OCI-LY7 (cell line): ENCODE data around the gene NPEPPS. TPM values are rescaled to one million over a fixed set of nuclear protein-coding genes. Genes with fewer than 3 reads are reported as not detected.
A peak's percentile ranks its signal among the peaks of the same experiment; 100 is the strongest.
"Not testable (repeated sequence)": the region's sequence is repeated elsewhere in the genome, so short reads cannot be mapped to it uniquely, and the experiment has no call there.

Experiments used
- Bru-seq: library from RNA; stranded (reverse); fragments of 400-500 nt; gene quantifications from one replicate; lab custom pipeline; 2021; lab: Mats Ljungman, UMichigan
- BruChase-seq, 2 experiments: library from RNA; stranded (reverse); fragments of 400-500 nt; gene quantifications; one replicate each; lab custom pipeline; 2021; lab: Mats Ljungman, UMichigan
- BruUV-seq: library from RNA; stranded (reverse); fragments of 400-500 nt; replicated peaks from 2 replicates; lab custom pipeline; 2021; lab: Mats Ljungman, UMichigan
- CTCF ChIA-PET: fragments of 300-600 bp; sonication (Branson Sonifier 250); formaldehyde crosslinking; loops from one replicate; lab custom pipeline; 2022; ENCODE audit warnings: antibody characterized with exemption; ENCODE audit not compliant: unreplicated experiment; lab: Charles Lee
- POLR2A ChIA-PET: fragments of 300-600 bp; sonication (Branson Sonifier 250); formaldehyde crosslinking; loops from one replicate; lab custom pipeline; 2022; ENCODE audit warnings: antibody characterized with exemption; lab: Charles Lee
- DNase-seq: peaks from one replicate; pipeline ENCODE4 v3.0.0-alpha.2; 2015; ENCODE audit warnings: low spot score
- H2AFZ ChIP-seq: fragments of 200-600 bp; sonication (generic), shearing (Covaris generic); 2 replicates; pipeline ENCODE4 v1.6.1; 2014; ENCODE audit warnings: mild to moderate bottlenecking, antibody characterized with exemption, low read length, moderate library complexity
- H3K27ac ChIP-seq: fragments of 200-600 bp; sonication (generic); 2 replicates; pipeline ENCODE4 v1.5.1; 2014; ENCODE audit warnings: mixed run types, low read depth, mild to moderate bottlenecking, moderate library complexity, low read length, inconsistent platforms; ENCODE audit not compliant: poor library complexity, severe bottlenecking
- H3K36me3 ChIP-seq: fragments of 200-600 bp; sonication (generic); 2 replicates; pipeline ENCODE4 v1.6.1; 2014; ENCODE audit warnings: mild to moderate bottlenecking, antibody characterized with exemption, low read length, moderate library complexity, mixed read lengths; ENCODE audit not compliant: insufficient read depth
- H3K4me1 ChIP-seq: fragments of 200-600 bp; sonication (generic); 2 replicates; pipeline ENCODE4 v1.5.1; 2014; ENCODE audit warnings: mild to moderate bottlenecking, low read length; ENCODE audit not compliant: insufficient read depth, poor library complexity, severe bottlenecking
- H3K4me2 ChIP-seq: fragments of 200-600 bp; sonication (generic); 2 replicates; pipeline ENCODE4 v1.6.1; 2014; ENCODE audit warnings: mild to moderate bottlenecking, low read length
- H3K4me3 ChIP-seq: fragments of 200-600 bp; sonication (generic); 2 replicates; pipeline ENCODE4 v1.5.1; 2014; ENCODE audit warnings: mild to moderate bottlenecking, low read depth, low read length; ENCODE audit not compliant: poor library complexity, severe bottlenecking
- H3K79me2 ChIP-seq: fragments of 200-600 bp; sonication (generic); 2 replicates; pipeline ENCODE4 v1.6.1; 2016; ENCODE audit warnings: low read depth, mild to moderate bottlenecking, low read length, moderate library complexity, mixed read lengths; ENCODE audit not compliant: insufficient read depth
- H3K9me2 ChIP-seq: fragments of 200-600 bp; sonication (generic); 2 replicates; pipeline ENCODE4 v1.6.1; 2016; ENCODE audit warnings: mild to moderate bottlenecking, low read length, mixed read lengths; ENCODE audit not compliant: insufficient read depth
- H3K9me3 ChIP-seq: fragments of 200-600 bp; sonication (generic); 2 replicates; pipeline ENCODE4 v1.6.1; 2014; ENCODE audit warnings: mild to moderate bottlenecking, mixed run types, low read length, mixed read lengths
- H4K20me1 ChIP-seq: fragments of 200-600 bp; sonication (generic); 2 replicates; pipeline ENCODE4 v1.6.1; 2014; ENCODE audit warnings: mild to moderate bottlenecking, antibody characterized with exemption, low read length, moderate library complexity, mixed read lengths; ENCODE audit not compliant: insufficient read depth
- intact Hi-C: fragments of 100-400 bp; cut with micrococcal nuclease; formaldehyde crosslinking; loops from one replicate; pipeline ENCODE4 v1.10.0; 2022; ENCODE audit not compliant: unreplicated experiment
- long read RNA-seq: library from polyadenylated mRNA; stranded (forward); transcript quantifications from one replicate; pipeline ENCODE4 v2.0.0, GENCODE V29; 2022
- total RNA-seq, 2 experiments: library from RNA; depleted of rRNA in 1 of 2; stranded (reverse); fragments of >200 nt in 1 of 2; shearing (Covaris generic) in 1 of 2; gene quantifications; 2 replicates each; pipeline ENCODE4 v1.2.3, GENCODE V29; 2014 to 2022

NPEPPS gene, protein sequence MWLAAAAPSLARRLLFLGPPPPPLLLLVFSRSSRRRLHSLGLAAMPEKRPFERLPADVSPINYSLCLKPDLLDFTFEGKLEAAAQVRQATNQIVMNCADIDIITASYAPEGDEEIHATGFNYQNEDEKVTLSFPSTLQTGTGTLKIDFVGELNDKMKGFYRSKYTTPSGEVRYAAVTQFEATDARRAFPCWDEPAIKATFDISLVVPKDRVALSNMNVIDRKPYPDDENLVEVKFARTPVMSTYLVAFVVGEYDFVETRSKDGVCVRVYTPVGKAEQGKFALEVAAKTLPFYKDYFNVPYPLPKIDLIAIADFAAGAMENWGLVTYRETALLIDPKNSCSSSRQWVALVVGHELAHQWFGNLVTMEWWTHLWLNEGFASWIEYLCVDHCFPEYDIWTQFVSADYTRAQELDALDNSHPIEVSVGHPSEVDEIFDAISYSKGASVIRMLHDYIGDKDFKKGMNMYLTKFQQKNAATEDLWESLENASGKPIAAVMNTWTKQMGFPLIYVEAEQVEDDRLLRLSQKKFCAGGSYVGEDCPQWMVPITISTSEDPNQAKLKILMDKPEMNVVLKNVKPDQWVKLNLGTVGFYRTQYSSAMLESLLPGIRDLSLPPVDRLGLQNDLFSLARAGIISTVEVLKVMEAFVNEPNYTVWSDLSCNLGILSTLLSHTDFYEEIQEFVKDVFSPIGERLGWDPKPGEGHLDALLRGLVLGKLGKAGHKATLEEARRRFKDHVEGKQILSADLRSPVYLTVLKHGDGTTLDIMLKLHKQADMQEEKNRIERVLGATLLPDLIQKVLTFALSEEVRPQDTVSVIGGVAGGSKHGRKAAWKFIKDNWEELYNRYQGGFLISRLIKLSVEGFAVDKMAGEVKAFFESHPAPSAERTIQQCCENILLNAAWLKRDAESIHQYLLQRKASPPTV
- total RNA-seq (2014; rRNA removed; shearing (Covaris generic)) = 44.2 and 46.8 TPM in 2 replicates
- 111 and 124 TPM in 2 replicates for total RNA-seq (2022)
- Bru-seq, nascent RNA = percentile 76 among the genes with signal in this experiment
- BruChase-seq, experiment 1, labeled RNA remaining after a 6-hour chase = percentile 82 among the genes with signal in this experiment
- BruChase-seq, experiment 2, labeled RNA remaining after a 2-hour chase = percentile 73 among the genes with signal in this experiment
- long read RNA-seq, full-length matches to known transcripts = 47 of 108 reads
- long read RNA-seq, partial matches to known transcripts = 16 of 108 reads
- long read RNA-seq, other reads (novel, unspliced or antisense) = 45 of 108 reads

DNA sequence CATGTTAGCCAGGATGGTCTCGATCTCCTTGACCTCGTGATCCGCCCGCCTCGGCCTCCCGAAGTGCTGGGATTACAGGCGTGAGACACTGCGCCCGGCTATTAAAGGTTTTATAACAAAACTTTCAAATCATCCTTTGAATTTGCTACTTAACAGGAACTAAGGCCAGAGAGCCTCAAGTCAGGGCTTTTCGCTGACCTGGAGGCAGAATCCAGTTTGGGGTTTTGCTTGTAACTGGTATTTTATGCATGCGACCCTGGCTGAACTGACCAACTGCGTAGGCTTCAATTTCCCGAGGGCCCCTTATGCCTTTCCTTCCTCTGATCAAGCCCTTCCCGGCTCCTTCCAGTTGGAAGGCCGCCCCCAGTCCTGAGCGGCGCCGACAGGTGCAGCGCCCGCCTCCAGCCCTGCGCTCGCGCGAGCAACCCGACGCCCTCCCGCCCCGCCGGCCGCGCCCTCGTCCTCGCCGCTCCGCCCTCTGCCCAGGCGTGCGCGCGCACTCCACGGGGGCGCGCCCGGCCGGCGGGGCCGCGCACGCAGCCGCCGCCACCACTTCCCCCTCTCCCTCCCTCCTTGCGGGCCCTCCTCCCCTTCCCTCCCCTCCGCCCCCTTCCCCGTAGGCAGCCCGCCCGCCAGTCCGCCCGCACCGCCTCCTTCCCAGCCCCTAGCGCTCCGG is at the start of gene NPEPPS:
Gene NPEPPS (plus strand): TSS at position 552 of the 676 bp plus-strand sequence. CDS start 193 bp downstream, outside the sequence.
- POLR2A ChIA-PET, H4K20me1 ChIP-seq, BruUV-seq, intact Hi-C loops, CTCF ChIA-PET, H3K9me2 ChIP-seq, H3K4me1 ChIP-seq, H3K9me3 ChIP-seq, H3K36me3 ChIP-seq: not testable (repeated sequence)
- Histone ChIP-seq H2AFZ (peak within 1 kb of the TSS; percentile 82; the same call in 1 of the 2 replicates), H3K27ac (peak within 1 kb of the TSS; percentile 63), H3K4me2 (peak within 1 kb of the TSS; percentile 64), H3K79me2 (peaks cover 26% of the 10 kb centered on the region), H3K4me3 (peak within 1 kb of the TSS; percentile 75)
- DNase-seq = peak; percentile 86

DNA sequence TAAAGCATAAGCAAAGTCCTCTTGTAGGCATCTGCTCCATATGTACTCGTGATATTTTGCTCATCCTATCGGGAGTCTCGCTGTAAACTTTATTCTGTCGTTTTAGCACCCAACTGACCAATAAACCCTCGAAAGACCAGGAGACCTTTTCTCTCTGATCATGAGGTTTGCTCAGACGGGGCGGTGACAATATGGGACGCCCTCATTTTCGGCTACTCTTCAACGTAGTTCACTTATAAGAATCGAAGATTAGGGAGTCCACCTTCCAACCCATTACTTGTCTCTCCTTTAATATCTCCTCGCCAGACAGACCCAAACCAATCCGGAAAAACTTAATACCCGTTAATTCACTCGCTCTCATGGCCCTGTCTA is 39.1 kb upstream of the NPEPPS start:
- H2AFZ ChIP-seq, H3K27ac ChIP-seq, BruUV-seq, H3K79me2 ChIP-seq, H3K4me1 ChIP-seq, H3K9me2 ChIP-seq, CTCF ChIA-PET, DNase-seq, intact Hi-C loops, H3K9me3 ChIP-seq, H4K20me1 ChIP-seq, H3K36me3 ChIP-seq, POLR2A ChIA-PET: not testable (repeated sequence)
- Histone ChIP-seq H3K4me3 (peak overlapping the region; percentile 65), H3K4me2 (peak overlapping the region; percentile 29; the same call in 1 of the 2 replicates)

DNA sequence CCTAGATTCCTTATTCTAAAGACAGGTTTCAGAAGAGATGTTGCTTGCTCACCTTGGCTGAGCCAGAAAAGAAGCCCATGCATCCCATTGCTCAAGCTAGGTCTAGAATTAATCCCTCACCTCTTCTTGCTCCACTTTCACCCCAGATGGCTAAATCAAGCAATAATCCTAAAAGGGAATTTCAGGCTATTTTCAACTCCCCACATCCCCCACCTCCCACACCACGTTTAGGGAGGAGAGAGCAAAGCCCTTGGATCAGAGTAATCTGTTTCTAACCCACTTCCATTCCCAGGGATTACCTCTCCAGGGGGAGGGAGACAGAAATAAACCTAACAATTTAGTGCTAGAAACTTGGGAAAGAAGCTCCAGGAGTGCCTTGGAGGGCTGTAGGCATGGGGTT is 31.8 kb upstream of the NPEPPS start:
- POLR2A ChIA-PET, H3K4me3 ChIP-seq, H4K20me1 ChIP-seq, BruUV-seq, H3K4me2 ChIP-seq, H3K4me1 ChIP-seq, CTCF ChIA-PET, H3K9me2 ChIP-seq, H3K36me3 ChIP-seq, intact Hi-C loops, H2AFZ ChIP-seq, H3K79me2 ChIP-seq, H3K27ac ChIP-seq, H3K9me3 ChIP-seq, DNase-seq: not testable (repeated sequence)

DNA sequence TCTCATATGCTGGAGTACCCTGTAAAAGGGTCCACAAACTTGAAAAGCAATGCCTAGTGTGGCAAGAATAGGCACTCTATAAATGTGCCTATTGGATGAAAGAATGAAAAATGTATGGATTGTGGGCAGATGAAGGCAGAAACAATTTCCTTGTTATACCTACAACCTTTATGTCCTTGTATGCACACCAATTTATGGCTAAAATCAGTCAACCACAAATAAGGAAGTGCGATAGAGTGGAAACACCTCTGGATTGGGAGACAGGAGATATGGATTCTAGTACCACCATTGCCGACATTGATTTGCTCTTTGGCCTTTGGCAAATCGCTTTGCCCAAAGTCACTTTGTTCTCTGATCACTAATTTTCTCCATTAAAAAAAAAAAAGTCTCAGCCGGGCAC is 31.4 kb upstream of the NPEPPS start:
- BruUV-seq, H3K9me3 ChIP-seq, H3K4me2 ChIP-seq, H3K79me2 ChIP-seq, H3K4me1 ChIP-seq, intact Hi-C loops, H3K4me3 ChIP-seq, CTCF ChIA-PET, H3K36me3 ChIP-seq, H3K9me2 ChIP-seq, H3K27ac ChIP-seq, H2AFZ ChIP-seq, DNase-seq, H4K20me1 ChIP-seq: not testable (repeated sequence)
- POLR2A ChIA-PET = interaction anchor here (0.7 kb wide), 1 partner anchor 116 kb away, joined by 3 read pairs; no protein-coding TSS in a partner anchor
